ENCODE data around the gene CCNL2. TPM values are rescaled to one million over a fixed set of nuclear protein-coding genes. Genes with fewer than 3 reads are reported as not detected.
A peak's percentile ranks its signal among the peaks of the same experiment; 100 is the strongest.

CCNL2 gene
- total RNA-seq, 1 donor from 2014 or later = 46.1 TPM

DNA sequence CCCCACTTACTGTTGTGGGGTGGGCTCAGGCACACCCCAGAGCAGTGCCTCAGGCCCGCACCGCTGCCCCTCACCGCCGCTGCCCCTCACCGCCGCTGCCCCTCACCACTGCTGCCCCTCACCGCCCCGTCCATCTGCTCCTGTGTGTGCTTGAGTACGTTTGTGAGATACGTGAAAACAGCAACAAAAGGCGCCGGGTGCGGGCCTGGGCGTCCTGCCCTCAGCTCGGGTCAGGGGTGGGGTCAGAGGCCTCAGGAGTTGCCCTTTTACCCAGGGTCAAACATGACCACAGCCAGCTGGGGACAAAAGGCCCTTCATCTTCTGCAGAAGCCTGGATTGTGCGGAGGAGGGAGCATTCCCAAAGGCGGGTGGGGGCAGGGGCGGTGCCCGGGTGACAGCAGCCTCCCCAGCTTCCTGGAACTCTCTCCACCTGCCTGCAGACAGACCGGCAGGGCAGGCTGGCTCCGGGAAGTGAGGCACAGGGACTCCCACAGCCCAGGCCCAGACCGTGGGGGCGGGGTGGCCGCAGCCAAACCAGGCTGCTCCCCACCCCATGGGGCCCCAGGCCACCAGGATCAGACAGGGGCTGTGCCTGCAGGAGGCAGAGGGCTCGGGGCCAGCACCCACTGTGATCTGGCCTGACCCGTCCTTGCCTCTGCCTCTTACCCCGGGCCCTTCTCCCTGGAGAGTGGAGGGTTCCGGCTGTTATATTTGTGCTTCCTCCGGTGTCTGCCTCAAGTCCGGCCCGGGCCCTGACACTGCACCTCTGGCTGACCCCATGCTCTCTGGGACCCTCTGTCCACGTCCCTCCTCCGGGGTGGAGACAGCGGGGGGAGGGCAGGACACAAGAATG, 34.0 kb upstream of the CCNL2 start:
- peak overlapping the region; percentile 97 for H3K27ac ChIP-seq (replicated peaks)
- H3K9me3 ChIP-seq (replicated peaks) = no peaks in the 10 kb centered on the region
- TF ChIP-seq, protein P1, sequence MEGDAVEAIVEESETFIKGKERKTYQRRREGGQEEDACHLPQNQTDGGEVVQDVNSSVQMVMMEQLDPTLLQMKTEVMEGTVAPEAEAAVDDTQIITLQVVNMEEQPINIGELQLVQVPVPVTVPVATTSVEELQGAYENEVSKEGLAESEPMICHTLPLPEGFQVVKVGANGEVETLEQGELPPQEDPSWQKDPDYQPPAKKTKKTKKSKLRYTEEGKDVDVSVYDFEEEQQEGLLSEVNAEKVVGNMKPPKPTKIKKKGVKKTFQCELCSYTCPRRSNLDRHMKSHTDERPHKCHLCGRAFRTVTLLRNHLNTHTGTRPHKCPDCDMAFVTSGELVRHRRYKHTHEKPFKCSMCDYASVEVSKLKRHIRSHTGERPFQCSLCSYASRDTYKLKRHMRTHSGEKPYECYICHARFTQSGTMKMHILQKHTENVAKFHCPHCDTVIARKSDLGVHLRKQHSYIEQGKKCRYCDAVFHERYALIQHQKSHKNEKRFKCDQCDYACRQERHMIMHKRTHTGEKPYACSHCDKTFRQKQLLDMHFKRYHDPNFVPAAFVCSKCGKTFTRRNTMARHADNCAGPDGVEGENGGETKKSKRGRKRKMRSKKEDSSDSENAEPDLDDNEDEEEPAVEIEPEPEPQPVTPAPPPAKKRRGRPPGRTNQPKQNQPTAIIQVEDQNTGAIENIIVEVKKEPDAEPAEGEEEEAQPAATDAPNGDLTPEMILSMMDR (IDR thresholded peaks at IDR 0.05; ENCODE audit: borderline replicate concordance) = no peak
- peaks cover 95% of the 10 kb centered on the region for H3K4me1 ChIP-seq
- peaks cover 44% of the 10 kb centered on the region for H3K27me3 ChIP-seq (ENCODE audit: low read depth)
- H3K36me3 ChIP-seq = no peaks in the 10 kb centered on the region
- H3K4me3 ChIP-seq = peak overlapping the region; percentile 71
- DNase-seq = peak; percentile 74
- intact Hi-C loops (cut with micrococcal nuclease) = no loop called here

DNA sequence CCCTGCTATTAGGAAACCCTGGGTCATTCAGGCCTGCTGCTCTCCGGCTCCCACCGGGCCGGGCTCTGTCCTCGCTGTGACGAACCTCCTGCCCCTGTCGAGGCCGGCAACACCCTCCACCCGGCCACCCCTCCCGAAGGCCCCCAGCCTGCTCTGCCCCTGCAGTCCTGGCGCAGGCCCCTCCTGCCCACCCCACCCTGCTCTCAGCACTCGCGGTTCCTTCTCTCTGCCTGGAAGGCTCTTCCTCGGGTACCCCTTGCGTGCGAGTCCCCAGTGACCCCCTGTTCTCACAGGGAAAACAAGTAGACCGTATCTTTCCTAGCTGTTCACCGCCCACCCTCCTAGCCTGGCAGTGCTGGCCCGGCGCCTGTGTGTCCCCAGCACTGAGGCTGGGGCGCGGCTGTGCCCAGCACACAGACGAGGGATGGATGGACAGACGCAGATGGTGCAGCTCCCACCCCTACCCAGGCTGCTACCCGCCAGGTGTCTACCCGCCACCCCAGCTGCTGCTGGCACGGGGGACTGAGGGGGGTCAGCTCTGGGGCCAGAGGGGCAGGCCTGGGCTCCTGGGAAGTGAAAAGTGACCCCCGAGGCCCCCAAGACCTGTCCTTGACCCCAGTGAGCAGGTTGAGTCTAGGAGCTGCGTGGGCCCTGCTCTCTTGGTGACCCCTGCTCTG, 33.3 kb upstream of the CCNL2 start:
- H3K27ac ChIP-seq (replicated peaks) = peak overlapping the region; percentile 97
- peak overlapping the region; percentile 71 for H3K4me3 ChIP-seq
- intact Hi-C loops (cut with micrococcal nuclease) = no loop called here

DNA sequence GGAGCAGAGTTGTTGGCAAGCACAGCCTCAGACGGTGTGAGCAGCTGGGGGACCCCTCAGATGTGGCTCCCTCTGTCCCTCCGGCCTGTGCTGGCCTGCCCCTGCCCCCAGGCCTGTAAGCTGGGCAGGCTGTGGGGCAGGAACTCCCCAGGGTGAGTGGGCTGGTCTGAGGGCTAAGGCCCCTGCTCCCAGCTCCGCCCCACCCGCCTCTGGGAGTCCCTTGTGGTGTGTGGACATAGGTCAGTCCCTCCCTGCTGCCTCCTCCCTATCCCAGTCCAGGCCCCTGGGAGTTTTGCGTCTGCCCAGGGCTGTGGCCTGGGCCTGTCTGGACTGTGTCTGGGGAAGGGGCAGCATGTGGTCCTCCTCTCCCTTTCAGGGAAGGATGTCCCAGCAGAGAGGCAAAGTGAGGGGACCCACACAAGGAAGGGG, 32.7 kb upstream of the CCNL2 start:
- Histone ChIP-seq H3K36me3 (no peaks in the 10 kb centered on the region), H3K4me3 (peak overlapping the region; percentile 42), H3K9me3 (replicated peaks) (no peaks in the 10 kb centered on the region), H3K27me3 (ENCODE audit: low read depth) (peaks cover 49% of the 10 kb centered on the region), H3K27ac (replicated peaks) (peak overlapping the region; percentile 97), H3K4me1 (peaks cover 85% of the 10 kb centered on the region)
- intact Hi-C loops (cut with micrococcal nuclease) = no loop called here
- TF ChIP-seq, protein P1 (IDR thresholded peaks at IDR 0.05; ENCODE audit: borderline replicate concordance) = no peak
- peak; percentile 75 for DNase-seq

More for the DNA sequence above, 33.3 kb upstream of the CCNL2 start:
- H3K27me3 ChIP-seq (ENCODE audit: low read depth) = peaks cover 46% of the 10 kb centered on the region
- no peak for DNase-seq
- peaks cover 91% of the 10 kb centered on the region for H3K4me1 ChIP-seq
- TF ChIP-seq, protein P1 (IDR thresholded peaks at IDR 0.05; ENCODE audit: borderline replicate concordance) = no peak
- H3K36me3 ChIP-seq = no peaks in the 10 kb centered on the region
- H3K9me3 ChIP-seq (replicated peaks) = no peaks in the 10 kb centered on the region

DNA sequence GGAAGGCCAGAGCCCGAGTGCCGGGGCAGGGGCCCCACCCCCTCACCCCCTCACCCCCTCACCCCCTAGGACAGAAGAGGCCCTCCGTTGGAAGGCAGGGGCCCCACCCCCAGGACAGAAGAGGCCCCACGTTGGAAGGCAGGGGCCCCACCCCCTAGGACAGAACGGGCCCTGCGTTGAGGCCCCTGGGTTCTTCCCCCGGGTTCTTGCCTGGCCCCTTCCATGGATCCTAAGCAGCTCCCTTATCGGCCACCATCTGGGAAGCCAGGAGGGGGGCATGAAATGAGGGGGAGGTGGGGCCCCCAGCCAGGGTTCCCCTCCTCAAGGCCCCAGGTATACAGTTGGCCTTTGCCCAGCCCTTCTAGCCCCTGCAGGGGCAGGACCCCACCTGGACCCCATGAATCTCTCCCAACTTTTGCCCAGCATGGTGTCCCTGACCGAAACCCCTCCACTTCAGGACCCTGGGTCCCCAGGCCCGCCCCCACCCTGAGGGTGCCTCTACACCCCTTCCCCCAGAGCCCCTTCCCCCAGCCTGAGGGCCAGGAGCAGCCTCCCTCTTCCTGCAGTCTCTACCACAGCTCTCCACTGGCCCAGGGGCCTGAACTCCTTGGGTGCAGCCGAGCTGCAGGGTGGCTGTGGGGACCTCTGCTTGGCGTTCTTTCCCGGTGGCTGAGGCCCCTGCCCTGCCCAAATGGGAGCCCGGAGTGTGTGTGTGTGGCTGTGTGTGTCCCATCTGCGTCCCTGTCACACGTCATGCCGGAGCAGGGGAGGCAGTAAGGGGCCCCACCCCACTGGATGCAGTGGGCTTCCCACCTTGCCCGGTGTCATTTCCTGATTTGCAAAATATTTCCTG, 32.1 kb upstream of the CCNL2 start:
- Histone ChIP-seq H3K9me3 (replicated peaks) (no peaks in the 10 kb centered on the region), H3K27ac (replicated peaks) (peak overlapping the region; percentile 97), H3K4me1 (peaks cover 79% of the 10 kb centered on the region), H3K27me3 (ENCODE audit: low read depth) (peaks cover 49% of the 10 kb centered on the region), H3K4me3 (peak overlapping the region; percentile 42), H3K36me3 (no peaks in the 10 kb centered on the region)
- TF ChIP-seq, protein P1 (IDR thresholded peaks at IDR 0.05; ENCODE audit: borderline replicate concordance) = no peak
- DNase-seq = no peak
- intact Hi-C loops (cut with micrococcal nuclease) = no loop called here
